Measurements from ENCODE around the gene PAX5. TPM values are rescaled to one million over a fixed set of nuclear protein-coding genes. Genes with fewer than 3 reads are reported as not detected.

The PAX5 gene
- total RNA-seq, 1 experiment from 2014 or later: not detected

GRCh38 chr9:37001459-37001858 lies 32.6 kb downstream of the PAX5 start:
- H3K4me2 ChIP-seq: no peak overlapping the region
- H3K27me3 ChIP-seq (ENCODE audit: insufficient read depth, low read depth): peaks cover 10% of the 10 kb centered on the region
- no peak for TF ChIP-seq CTCF (conservative IDR thresholded peaks at IDR 0.05)
- no peak for TF ChIP-seq EZH2 (IDR thresholded peaks at IDR 0.05; ENCODE audit: low read depth)
- H2AFZ ChIP-seq: no peak overlapping the region
- no peak overlapping the region for H3K4me3 ChIP-seq
- H3K79me2 ChIP-seq (ENCODE audit: low read depth): no peaks in the 10 kb centered on the region
- DNase-seq: no peak
- H3K36me3 ChIP-seq (ENCODE audit: low read depth): no peaks in the 10 kb centered on the region
- ChIA-PET CTCF (no interaction called here), POLR2A (ENCODE audit: unreplicated experiment) (no interaction called here)
- H3K9me2 ChIP-seq (ENCODE audit: insufficient read depth): no peaks in the 10 kb centered on the region
- H4K20me1 ChIP-seq (ENCODE audit: insufficient read depth): no peaks in the 10 kb centered on the region
- H3K9me3 ChIP-seq (ENCODE audit: insufficient read depth, low read depth): no peaks in the 10 kb centered on the region
- BruUV-seq (replicated peaks): no TSS peak
- H3K27ac ChIP-seq: no peak overlapping the region
- intact Hi-C loops (cut with micrococcal nuclease; ENCODE audit: unreplicated experiment): no loop called here
- H3F3A ChIP-seq (ENCODE audit: insufficient read depth, low read depth): no peaks in the 10 kb centered on the region
- no peaks in the 10 kb centered on the region; the same call in 1 of the 2 replicates for H3K4me1 ChIP-seq (replicated peaks; ENCODE audit: insufficient read depth)

GRCh38 chr9:36999728-37000333 lies 34.2 kb downstream of the PAX5 start:
- intact Hi-C loops (cut with micrococcal nuclease; ENCODE audit: unreplicated experiment): loop anchor here (5.0 kb wide), 1 partner anchor 122 kb away; the partner anchor contains the start of gene ZCCHC7
- no peaks in the 10 kb centered on the region for H4K20me1 ChIP-seq (ENCODE audit: insufficient read depth)
- no TSS peak for BruUV-seq (replicated peaks)

DNA sequence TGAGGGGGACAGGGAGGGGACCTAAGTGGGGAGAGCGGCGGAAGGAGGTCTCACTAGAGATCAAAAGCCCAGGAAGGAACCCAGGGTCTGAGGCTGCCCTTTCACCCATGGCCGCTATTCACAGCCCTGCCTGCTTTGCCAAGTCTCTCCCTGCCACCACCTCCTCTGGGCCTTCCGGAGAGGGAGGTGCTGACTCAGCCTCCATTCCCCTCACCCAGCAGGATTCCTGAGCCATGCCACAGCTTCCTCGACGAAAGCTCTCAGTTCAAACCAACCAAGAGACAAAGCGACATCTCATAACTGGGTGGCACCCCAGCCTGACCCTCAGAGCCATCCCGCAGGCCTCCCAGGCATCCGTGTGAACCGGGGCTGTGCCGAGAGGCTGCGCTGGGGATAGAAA lies 36.7 kb downstream of the PAX5 start:
- POLR2A ChIA-PET (ENCODE audit: unreplicated experiment): no interaction called here

More at GRCh38 chr9:36999728-37000333, 34.2 kb downstream of the PAX5 start:
- H3K4me2 ChIP-seq: no peak overlapping the region
- no peak overlapping the region for H2AFZ ChIP-seq
- POLR2A ChIA-PET (ENCODE audit: unreplicated experiment): no interaction called here
- no peak for DNase-seq
- H3K9me3 ChIP-seq (ENCODE audit: insufficient read depth, low read depth): no peaks in the 10 kb centered on the region
- no peaks in the 10 kb centered on the region for H3K27me3 ChIP-seq (ENCODE audit: insufficient read depth, low read depth)
- no peaks in the 10 kb centered on the region for H3K9me2 ChIP-seq (ENCODE audit: insufficient read depth)
- CTCF ChIA-PET: interaction anchor here (0.6 kb wide), 1 partner anchor 15 kb away, joined by 7 read pairs; no protein-coding TSS in a partner anchor
- peaks cover 4% of the 10 kb centered on the region; the same call in 1 of the 2 replicates for H3K4me1 ChIP-seq (replicated peaks; ENCODE audit: insufficient read depth)
- no peaks in the 10 kb centered on the region for H3K79me2 ChIP-seq (ENCODE audit: low read depth)
- H3K4me3 ChIP-seq: no peak overlapping the region
- H3F3A ChIP-seq (ENCODE audit: insufficient read depth, low read depth): no peaks in the 10 kb centered on the region
- no peak for TF ChIP-seq EZH2 (IDR thresholded peaks at IDR 0.05; ENCODE audit: low read depth)
- no peak for TF ChIP-seq CTCF (conservative IDR thresholded peaks at IDR 0.05)
- H3K27ac ChIP-seq: no peak overlapping the region
- H3K36me3 ChIP-seq (ENCODE audit: low read depth): no peaks in the 10 kb centered on the region

More for the DNA sequence above, 36.7 kb downstream of the PAX5 start:
- Histone ChIP-seq H4K20me1 (ENCODE audit: insufficient read depth) (no peaks in the 10 kb centered on the region), H2AFZ (no peak overlapping the region), H3K9me3 (ENCODE audit: insufficient read depth, low read depth) (no peaks in the 10 kb centered on the region), H3K4me3 (no peak overlapping the region), H3K4me2 (peak overlapping the region; percentile 19; the same call in 1 of the 2 replicates), H3K79me2 (ENCODE audit: low read depth) (no peaks in the 10 kb centered on the region), H3K36me3 (ENCODE audit: low read depth) (no peaks in the 10 kb centered on the region), H3K9me2 (ENCODE audit: insufficient read depth) (no peaks in the 10 kb centered on the region), H3K27me3 (ENCODE audit: insufficient read depth, low read depth) (no peaks in the 10 kb centered on the region), H3F3A (ENCODE audit: insufficient read depth, low read depth) (no peaks in the 10 kb centered on the region), H3K4me1 (replicated peaks; ENCODE audit: insufficient read depth) (peaks cover 4% of the 10 kb centered on the region; the same call in 1 of the 2 replicates), H3K27ac (no peak overlapping the region)
- CTCF ChIA-PET: interaction anchor here (1.4 kb wide), 1 partner anchor 124 kb away, joined by 3 read pairs; no protein-coding TSS in a partner anchor
- intact Hi-C loops (cut with micrococcal nuclease; ENCODE audit: unreplicated experiment): loop anchor here (5.0 kb wide), 1 partner anchor 125 kb away; the partner anchor contains the start of gene ZCCHC7
- TF ChIP-seq EZH2 (IDR thresholded peaks at IDR 0.05; ENCODE audit: low read depth) (no peak), CTCF (conservative IDR thresholded peaks at IDR 0.05) (no peak)
- DNase-seq: peak; percentile 47 to 62
- no TSS peak for BruUV-seq (replicated peaks)
